ENCODE measurements around the gene CABLES2.

The CABLES2 gene

DNA sequence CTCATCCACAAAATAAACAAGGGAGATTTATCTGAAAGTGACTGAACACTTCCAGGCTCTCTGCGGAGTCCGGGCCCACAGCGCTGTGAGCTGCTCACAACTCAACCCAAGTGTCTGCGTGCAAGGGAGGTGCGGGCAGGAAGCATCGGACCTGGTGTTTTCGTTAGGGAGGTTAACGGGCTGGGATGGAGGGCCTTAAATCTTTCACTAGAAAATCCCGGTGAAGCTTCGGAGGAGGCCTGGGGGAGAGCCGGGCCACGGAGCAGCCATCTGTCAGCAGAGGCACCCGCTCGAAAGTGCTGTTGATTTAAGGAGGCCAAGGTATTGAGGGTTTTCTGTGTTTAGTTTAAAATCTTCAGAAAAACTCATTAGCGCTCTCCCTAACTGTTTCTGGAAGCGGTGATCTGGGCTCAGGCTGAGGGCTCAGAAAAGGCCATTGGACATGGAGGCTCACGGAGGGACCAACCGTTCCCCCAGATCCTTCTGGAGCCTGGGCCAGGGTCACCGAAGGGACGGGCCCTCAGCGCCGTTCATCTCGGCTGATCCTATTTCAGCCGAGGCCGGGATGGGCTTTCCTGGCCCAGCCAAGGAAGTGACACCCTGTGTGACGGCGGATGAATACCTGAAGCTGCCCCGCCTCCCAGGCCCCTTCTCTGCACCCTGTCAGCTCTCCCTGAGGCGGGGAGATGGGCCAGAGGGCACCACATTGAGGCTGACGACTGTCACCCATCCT is 48.0 kb upstream of the CABLES2 start:
- TF ChIP-seq SNAI2 (CRISPR knock-in tag; IDR thresholded peaks at IDR 0.05) (no peak), TOX (CRISPR knock-in tag; IDR thresholded peaks at IDR 0.05; ENCODE audit: borderline replicate concordance) (no peak), PPARA (CRISPR knock-in tag; IDR thresholded peaks at IDR 0.05; ENCODE audit: borderline replicate concordance) (no peak), CSDC2 (CRISPR knock-in tag; IDR thresholded peaks at IDR 0.05) (no peak), ZNF565 (CRISPR knock-in tag; conservative IDR thresholded peaks at IDR 0.05; ENCODE audit: low read depth) (no peak), ZFP30 (CRISPR knock-in tag; IDR thresholded peaks at IDR 0.05) (no peak)
- TF ChIP-seq, protein P1, sequence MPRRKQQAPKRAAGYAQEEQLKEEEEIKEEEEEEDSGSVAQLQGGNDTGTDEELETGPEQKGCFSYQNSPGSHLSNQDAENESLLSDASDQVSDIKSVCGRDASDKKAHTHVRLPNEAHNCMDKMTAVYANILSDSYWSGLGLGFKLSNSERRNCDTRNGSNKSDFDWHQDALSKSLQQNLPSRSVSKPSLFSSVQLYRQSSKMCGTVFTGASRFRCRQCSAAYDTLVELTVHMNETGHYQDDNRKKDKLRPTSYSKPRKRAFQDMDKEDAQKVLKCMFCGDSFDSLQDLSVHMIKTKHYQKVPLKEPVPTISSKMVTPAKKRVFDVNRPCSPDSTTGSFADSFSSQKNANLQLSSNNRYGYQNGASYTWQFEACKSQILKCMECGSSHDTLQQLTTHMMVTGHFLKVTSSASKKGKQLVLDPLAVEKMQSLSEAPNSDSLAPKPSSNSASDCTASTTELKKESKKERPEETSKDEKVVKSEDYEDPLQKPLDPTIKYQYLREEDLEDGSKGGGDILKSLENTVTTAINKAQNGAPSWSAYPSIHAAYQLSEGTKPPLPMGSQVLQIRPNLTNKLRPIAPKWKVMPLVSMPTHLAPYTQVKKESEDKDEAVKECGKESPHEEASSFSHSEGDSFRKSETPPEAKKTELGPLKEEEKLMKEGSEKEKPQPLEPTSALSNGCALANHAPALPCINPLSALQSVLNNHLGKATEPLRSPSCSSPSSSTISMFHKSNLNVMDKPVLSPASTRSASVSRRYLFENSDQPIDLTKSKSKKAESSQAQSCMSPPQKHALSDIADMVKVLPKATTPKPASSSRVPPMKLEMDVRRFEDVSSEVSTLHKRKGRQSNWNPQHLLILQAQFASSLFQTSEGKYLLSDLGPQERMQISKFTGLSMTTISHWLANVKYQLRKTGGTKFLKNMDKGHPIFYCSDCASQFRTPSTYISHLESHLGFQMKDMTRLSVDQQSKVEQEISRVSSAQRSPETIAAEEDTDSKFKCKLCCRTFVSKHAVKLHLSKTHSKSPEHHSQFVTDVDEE (CRISPR knock-in tag; IDR thresholded peaks at IDR 0.05), result no peak
- TF ChIP-seq, protein P2, sequence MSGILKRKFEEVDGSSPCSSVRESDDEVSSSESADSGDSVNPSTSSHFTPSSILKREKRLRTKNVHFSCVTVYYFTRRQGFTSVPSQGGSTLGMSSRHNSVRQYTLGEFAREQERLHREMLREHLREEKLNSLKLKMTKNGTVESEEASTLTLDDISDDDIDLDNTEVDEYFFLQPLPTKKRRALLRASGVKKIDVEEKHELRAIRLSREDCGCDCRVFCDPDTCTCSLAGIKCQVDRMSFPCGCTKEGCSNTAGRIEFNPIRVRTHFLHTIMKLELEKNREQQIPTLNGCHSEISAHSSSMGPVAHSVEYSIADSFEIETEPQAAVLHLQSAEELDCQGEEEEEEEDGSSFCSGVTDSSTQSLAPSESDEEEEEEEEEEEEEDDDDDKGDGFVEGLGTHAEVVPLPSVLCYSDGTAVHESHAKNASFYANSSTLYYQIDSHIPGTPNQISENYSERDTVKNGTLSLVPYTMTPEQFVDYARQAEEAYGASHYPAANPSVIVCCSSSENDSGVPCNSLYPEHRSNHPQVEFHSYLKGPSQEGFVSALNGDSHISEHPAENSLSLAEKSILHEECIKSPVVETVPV (CRISPR knock-in tag; IDR thresholded peaks at IDR 0.05), result no peak
- ATAC-seq, result no peak

DNA sequence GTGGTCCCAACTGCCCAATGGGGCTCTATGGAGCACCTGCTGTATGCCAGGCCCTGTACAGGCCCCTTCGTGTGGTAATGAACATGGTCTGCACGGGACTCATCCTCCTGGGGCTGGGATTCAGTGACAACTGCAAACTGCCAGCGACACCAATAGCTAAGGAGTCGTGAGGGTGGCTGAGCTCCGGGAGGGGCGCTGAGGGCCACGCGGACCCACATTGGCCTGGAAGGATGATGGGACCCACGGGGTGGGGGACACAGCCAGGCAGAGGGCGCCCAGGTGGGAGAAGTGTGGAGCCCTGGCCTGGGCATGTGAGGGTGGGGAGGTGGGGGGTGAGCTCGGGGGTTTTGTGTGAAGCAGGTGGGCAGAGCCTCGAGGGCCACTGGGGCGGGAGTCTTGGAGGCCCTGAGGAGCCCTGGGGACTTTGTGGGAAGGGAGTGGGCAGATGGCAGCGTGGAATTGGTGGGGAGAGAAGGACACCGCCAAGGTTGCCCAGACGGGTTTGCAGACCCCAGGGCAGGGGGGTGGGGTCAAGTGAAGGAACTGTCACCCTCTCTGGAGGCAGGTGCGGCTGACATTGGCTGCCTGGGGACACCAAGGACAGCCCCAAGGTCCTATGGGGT is 46.2 kb upstream of the CABLES2 start:
- TF ChIP-seq ESRRG (CRISPR knock-in tag; IDR thresholded peaks at IDR 0.05) (no peak), ZNF8 (CRISPR knock-in tag; IDR thresholded peaks at IDR 0.05) (no peak), CSDC2 (CRISPR knock-in tag; IDR thresholded peaks at IDR 0.05) (no peak), ZFP3 (CRISPR knock-in tag; IDR thresholded peaks at IDR 0.05) (no peak), PPARA (CRISPR knock-in tag; IDR thresholded peaks at IDR 0.05; ENCODE audit: borderline replicate concordance) (no peak), SNAI2 (CRISPR knock-in tag; IDR thresholded peaks at IDR 0.05) (no peak), BACH2 (CRISPR knock-in tag; IDR thresholded peaks at IDR 0.05; ENCODE audit: borderline replicate concordance) (no peak), ZNF70 (CRISPR knock-in tag; IDR thresholded peaks at IDR 0.05) (no peak), ZFP30 (CRISPR knock-in tag; IDR thresholded peaks at IDR 0.05) (no peak), TCF4 (CRISPR knock-in tag; IDR thresholded peaks at IDR 0.05; ENCODE audit: borderline replicate concordance) (no peak), ZC3H10 (CRISPR knock-in tag; IDR thresholded peaks at IDR 0.05) (no peak), OSR1 (CRISPR knock-in tag; IDR thresholded peaks at IDR 0.05) (no peak), TOX (CRISPR knock-in tag; IDR thresholded peaks at IDR 0.05; ENCODE audit: borderline replicate concordance) (no peak), ZNF565 (CRISPR knock-in tag; conservative IDR thresholded peaks at IDR 0.05; ENCODE audit: low read depth) (no peak), ISL1 (CRISPR knock-in tag; IDR thresholded peaks at IDR 0.05) (no peak)
- TF ChIP-seq, protein P3, sequence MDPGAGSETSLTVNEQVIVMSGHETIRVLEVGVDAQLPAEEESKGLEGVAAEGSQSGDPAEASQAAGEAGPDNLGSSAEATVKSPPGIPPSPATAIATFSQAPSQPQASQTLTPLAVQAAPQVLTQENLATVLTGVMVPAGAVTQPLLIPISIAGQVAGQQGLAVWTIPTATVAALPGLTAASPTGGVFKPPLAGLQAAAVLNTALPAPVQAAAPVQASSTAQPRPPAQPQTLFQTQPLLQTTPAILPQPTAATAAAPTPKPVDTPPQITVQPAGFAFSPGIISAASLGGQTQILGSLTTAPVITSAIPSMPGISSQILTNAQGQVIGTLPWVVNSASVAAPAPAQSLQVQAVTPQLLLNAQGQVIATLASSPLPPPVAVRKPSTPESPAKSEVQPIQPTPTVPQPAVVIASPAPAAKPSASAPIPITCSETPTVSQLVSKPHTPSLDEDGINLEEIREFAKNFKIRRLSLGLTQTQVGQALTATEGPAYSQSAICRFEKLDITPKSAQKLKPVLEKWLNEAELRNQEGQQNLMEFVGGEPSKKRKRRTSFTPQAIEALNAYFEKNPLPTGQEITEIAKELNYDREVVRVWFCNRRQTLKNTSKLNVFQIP (CRISPR knock-in tag; IDR thresholded peaks at IDR 0.05; ENCODE audit: borderline replicate concordance, low read depth), result no peak
- TF ChIP-seq, protein P1 (CRISPR knock-in tag; IDR thresholded peaks at IDR 0.05), result no peak
- TF ChIP-seq, protein P4, sequence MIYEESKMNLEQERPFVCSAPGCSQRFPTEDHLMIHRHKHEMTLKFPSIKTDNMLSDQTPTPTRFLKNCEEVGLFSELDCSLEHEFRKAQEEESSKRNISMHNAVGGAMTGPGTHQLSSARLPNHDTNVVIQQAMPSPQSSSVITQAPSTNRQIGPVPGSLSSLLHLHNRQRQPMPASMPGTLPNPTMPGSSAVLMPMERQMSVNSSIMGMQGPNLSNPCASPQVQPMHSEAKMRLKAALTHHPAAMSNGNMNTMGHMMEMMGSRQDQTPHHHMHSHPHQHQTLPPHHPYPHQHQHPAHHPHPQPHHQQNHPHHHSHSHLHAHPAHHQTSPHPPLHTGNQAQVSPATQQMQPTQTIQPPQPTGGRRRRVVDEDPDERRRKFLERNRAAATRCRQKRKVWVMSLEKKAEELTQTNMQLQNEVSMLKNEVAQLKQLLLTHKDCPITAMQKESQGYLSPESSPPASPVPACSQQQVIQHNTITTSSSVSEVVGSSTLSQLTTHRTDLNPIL (CRISPR knock-in tag; IDR thresholded peaks at IDR 0.05; ENCODE audit: low read depth), result no peak
- ATAC-seq, result no peak

Data from SK-N-SH treated with all-trans-retinoic acid at 6 μM for 48 hours (cell line).